Endodermal cell (in vitro differentiated cells): ENCODE measurements around the gene ZEB2. TPM values are rescaled to one million over a fixed set of nuclear protein-coding genes. Genes with fewer than 3 reads are reported as not detected.

Experiments
- DNase-seq: peaks from one replicate; pipeline ENCODE4 v3.0.0-alpha.2; 2017
- H3K27ac ChIP-seq: 2 replicates; pipeline ENCODE4 v1.5.1; 2013; ENCODE audit warnings: mild to moderate bottlenecking, low read depth, low read length, moderate library complexity
- H3K27me3 ChIP-seq: 2 replicates; pipeline ENCODE4 v1.6.1; 2013; ENCODE audit warnings: mild to moderate bottlenecking, low read length, moderate library complexity; ENCODE audit not compliant: insufficient read depth, control insufficient read depth, poor library complexity, severe bottlenecking
- H3K36me3 ChIP-seq: 2 replicates; pipeline ENCODE4 v1.7.0; 2013; ENCODE audit warnings: mild to moderate bottlenecking, low read length, moderate library complexity; ENCODE audit not compliant: control insufficient read depth, insufficient read depth
- H3K4me1 ChIP-seq: one replicate; pipeline ENCODE4 v1.7.0; 2013; ENCODE audit warnings: low read length; ENCODE audit not compliant: control insufficient read depth, insufficient read depth
- H3K4me3 ChIP-seq: 2 replicates; pipeline ENCODE4 v1.5.1; 2013; ENCODE audit warnings: mild to moderate bottlenecking, low read length, moderate library complexity
- H3K9ac ChIP-seq: 2 replicates; pipeline ENCODE4 v1.6.1; 2013; ENCODE audit warnings: mild to moderate bottlenecking, low read length, moderate library complexity; ENCODE audit not compliant: poor library complexity, severe bottlenecking; ENCODE audit errors: extremely low read depth
- H3K9me3 ChIP-seq: 2 replicates; pipeline ENCODE4 v1.6.1; 2013; ENCODE audit warnings: mild to moderate bottlenecking, low read length, moderate library complexity; ENCODE audit not compliant: control insufficient read depth
- H3K27ac Mint-ChIP-seq: 2 replicates; pipeline ENCODE4 v1.8.0; 2020; ENCODE audit warnings: mixed read lengths
- H3K27me3 Mint-ChIP-seq: 2 replicates; pipeline ENCODE4 v1.8.0; 2021; ENCODE audit warnings: mild to moderate bottlenecking, mixed read lengths; ENCODE audit not compliant: insufficient read depth
- H3K36me3 Mint-ChIP-seq: 2 replicates; pipeline ENCODE4 v1.8.0; 2020; ENCODE audit warnings: low read depth, mixed read lengths
- H3K4me1 Mint-ChIP-seq: 2 replicates; pipeline ENCODE4 v1.8.0; 2020; ENCODE audit warnings: mixed read lengths
- H3K4me3 Mint-ChIP-seq: 2 replicates; pipeline ENCODE4 v1.8.0; 2020; ENCODE audit warnings: mild to moderate bottlenecking, moderate library complexity, mixed read lengths
- H3K9me3 Mint-ChIP-seq: 2 replicates; pipeline ENCODE4 v1.8.0; 2020; ENCODE audit warnings: mild to moderate bottlenecking, mixed read lengths
- WGBS, 2 experiments: methylation state at CpG; one replicate each; pipeline versions ENCODE4 v1.1.5 to v1.1.7; 2013; ENCODE audit warnings: missing lambda C conversion rate in 2 of 2, mixed read lengths in 1 of 2; ENCODE audit not compliant: insufficient coverage in 1 of 2, insufficient read length in 1 of 2; 5-methylcytosine and 5-hydroxymethylcytosine counted together
- total RNA-seq, 2 donors: library from RNA; stranded (reverse); fragmentation: NEBNext Ultra II Directional in 1 of 2; extraction: Animal tissue kit (Norgen Biotek cat#: 25700) in 1 of 2; gene quantifications; 2 replicates in 1 of 2; 3 replicates in 1 of 2; pipeline ENCODE4 v1.2.1, GENCODE V29; 2021
- TF ChIP-seq, protein P1 (sequence below): fragments of 200-600 bp; sonication (generic); conservative IDR thresholded peaks from 2 replicates; pipeline ENCODE4 v1.5.0; 2021; ENCODE audit warnings: antibody characterized with exemption, mild to moderate bottlenecking

ZEB2 gene
- total RNA-seq, 2 donors from 2014 or later: 0.29 to 0.31 TPM

DNA sequence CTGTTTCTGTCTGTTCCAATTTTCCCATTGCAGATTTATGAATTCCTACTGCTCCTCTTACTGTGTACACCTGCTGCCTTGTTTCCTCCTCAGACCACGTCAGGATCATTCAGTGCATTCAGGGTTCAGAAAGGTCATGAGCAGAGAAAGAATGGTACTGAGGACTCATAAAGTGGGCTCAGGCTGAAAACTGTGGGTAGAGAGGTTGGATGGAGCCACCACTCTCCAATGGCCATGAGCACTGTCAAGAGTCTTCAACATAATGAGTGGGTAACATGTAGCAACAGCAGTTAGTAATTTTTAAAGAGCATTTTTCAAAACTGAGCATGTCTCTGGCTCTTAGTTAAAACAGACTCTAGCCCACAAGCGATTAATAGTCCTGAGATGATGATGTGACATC lies 138.2 kb downstream of the ZEB2 start:
- no peak overlapping the region for H3K27ac Mint-ChIP-seq
- H3K27me3 ChIP-seq: no peaks in the 10 kb centered on the region
- no peak overlapping the region for H3K4me3 ChIP-seq
- DNase-seq: no peak
- no peaks in the 10 kb centered on the region for H3K36me3 ChIP-seq
- no peaks in the 10 kb centered on the region for H3K36me3 Mint-ChIP-seq
- peaks cover 2% of the 10 kb centered on the region for H3K4me1 ChIP-seq
- H3K9ac ChIP-seq: no peak overlapping the region
- whole genome bisulfite sequencing, 2 experiments: 89 to 92% methylated on average over 2 of the region's 2 CpGs
- peaks cover 22% of the 10 kb centered on the region for H3K4me1 Mint-ChIP-seq
- TF ChIP-seq, protein P1, sequence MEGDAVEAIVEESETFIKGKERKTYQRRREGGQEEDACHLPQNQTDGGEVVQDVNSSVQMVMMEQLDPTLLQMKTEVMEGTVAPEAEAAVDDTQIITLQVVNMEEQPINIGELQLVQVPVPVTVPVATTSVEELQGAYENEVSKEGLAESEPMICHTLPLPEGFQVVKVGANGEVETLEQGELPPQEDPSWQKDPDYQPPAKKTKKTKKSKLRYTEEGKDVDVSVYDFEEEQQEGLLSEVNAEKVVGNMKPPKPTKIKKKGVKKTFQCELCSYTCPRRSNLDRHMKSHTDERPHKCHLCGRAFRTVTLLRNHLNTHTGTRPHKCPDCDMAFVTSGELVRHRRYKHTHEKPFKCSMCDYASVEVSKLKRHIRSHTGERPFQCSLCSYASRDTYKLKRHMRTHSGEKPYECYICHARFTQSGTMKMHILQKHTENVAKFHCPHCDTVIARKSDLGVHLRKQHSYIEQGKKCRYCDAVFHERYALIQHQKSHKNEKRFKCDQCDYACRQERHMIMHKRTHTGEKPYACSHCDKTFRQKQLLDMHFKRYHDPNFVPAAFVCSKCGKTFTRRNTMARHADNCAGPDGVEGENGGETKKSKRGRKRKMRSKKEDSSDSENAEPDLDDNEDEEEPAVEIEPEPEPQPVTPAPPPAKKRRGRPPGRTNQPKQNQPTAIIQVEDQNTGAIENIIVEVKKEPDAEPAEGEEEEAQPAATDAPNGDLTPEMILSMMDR: no peak
- no peaks in the 10 kb centered on the region for H3K27me3 Mint-ChIP-seq
- H3K4me3 Mint-ChIP-seq: no peak overlapping the region
- H3K9me3 Mint-ChIP-seq: no peaks in the 10 kb centered on the region
- no peak overlapping the region for H3K27ac ChIP-seq
- no peaks in the 10 kb centered on the region for H3K9me3 ChIP-seq

DNA sequence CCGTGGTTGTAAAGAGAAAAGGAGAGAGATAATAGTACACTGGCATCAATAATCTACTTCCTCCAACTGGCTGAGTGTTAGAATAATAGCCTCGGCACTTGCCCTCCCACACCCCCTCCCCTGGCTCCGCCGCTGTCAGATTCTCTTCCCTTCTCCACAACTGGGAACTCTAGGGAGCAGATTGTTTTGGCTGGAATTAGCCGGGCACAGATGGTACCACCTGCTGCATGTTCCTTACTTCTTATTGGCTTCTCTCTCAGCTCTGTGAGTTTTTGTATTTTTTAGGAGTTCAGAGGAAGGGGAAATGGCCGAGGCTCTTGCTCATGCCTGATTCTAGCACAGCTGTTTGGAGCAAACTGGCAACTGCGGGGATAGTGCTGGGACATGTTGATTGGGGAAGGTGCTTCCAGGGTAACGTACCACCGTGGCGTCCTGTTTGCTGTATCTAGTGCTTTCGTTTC lies 140.0 kb downstream of the ZEB2 start:
- Histone ChIP-seq H3K36me3 (no peaks in the 10 kb centered on the region), H3K4me3 (no peak overlapping the region), H3K27ac (no peak overlapping the region), H3K27me3 (no peaks in the 10 kb centered on the region), H3K9ac (no peak overlapping the region), H3K4me1 (peaks cover 2% of the 10 kb centered on the region), H3K9me3 (no peaks in the 10 kb centered on the region)
- DNase-seq: no peak
- TF ChIP-seq, protein P1: no peak
- WGBS, 2 experiments: 83 to 85% methylated on average over 8 to 10 of the region's 11 CpGs
- H3K27me3 Mint-ChIP-seq: no peaks in the 10 kb centered on the region
- no peaks in the 10 kb centered on the region for H3K36me3 Mint-ChIP-seq
- H3K9me3 Mint-ChIP-seq: no peaks in the 10 kb centered on the region
- no peak overlapping the region for H3K4me3 Mint-ChIP-seq
- H3K27ac Mint-ChIP-seq: no peak overlapping the region
- H3K4me1 Mint-ChIP-seq: peaks cover 22% of the 10 kb centered on the region

DNA sequence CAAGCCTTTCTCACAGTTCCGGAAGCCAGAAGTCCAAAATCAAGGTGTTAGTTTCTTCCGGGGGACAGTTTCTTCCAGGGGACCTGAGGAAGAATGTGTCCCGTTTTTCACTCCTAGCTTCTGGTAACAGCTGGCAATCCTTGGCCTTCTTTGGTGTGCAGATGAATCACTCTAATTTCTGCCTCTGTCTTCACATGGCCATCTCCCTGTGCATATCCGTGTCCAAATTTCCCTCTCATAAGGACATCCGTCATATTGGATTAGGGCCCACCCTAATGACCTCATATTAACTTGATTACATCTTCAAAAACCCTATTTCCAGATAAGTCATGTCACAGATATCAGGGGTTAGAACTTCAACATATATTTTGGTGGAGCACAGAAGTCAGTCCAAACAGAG lies 141.4 kb downstream of the ZEB2 start:
- Mint-ChIP-seq H3K9me3 (no peaks in the 10 kb centered on the region), H3K4me1 (peaks cover 35% of the 10 kb centered on the region), H3K4me3 (no peak overlapping the region), H3K27me3 (no peaks in the 10 kb centered on the region), H3K36me3 (no peaks in the 10 kb centered on the region), H3K27ac (no peak overlapping the region)
- TF ChIP-seq, protein P1: no peak
- Histone ChIP-seq H3K9ac (no peak overlapping the region), H3K27ac (no peak overlapping the region), H3K9me3 (no peaks in the 10 kb centered on the region), H3K4me3 (no peak overlapping the region), H3K4me1 (peaks cover 2% of the 10 kb centered on the region), H3K36me3 (no peaks in the 10 kb centered on the region), H3K27me3 (no peaks in the 10 kb centered on the region)
- DNase-seq: no peak
- WGBS, 2 experiments: 91% methylated on average over 5 of the region's 5 CpGs
